Cardiac muscle cell (in vitro differentiated cells and primary cell): ENCODE measurements around the gene ITGB1BP1. TPM values are rescaled to one million over a fixed set of nuclear protein-coding genes. Genes with fewer than 3 reads are reported as not detected.

Experiments used
- DNase-seq, 2 donors: peaks; one replicate each; pipeline versions ENCODE4 v3.0.0 to v3.0.0-alpha.2; 2010 to 2017; ENCODE audit warnings: low read depth in 1 of 2, low spot score in 1 of 2
- H3K27ac ChIP-seq: fragments of 200-600 bp; sonication (generic); 2 replicates; pipeline ENCODE4 v1.5.1; 2016
- H3K27me3 ChIP-seq: fragments of 200-600 bp; sonication (generic); 2 replicates; pipeline ENCODE4 v1.6.0; 2016; ENCODE audit warnings: control low read depth
- H3K36me3 ChIP-seq: fragments of 200-600 bp; sonication (generic); 2 replicates; pipeline ENCODE4 v1.5.1; 2016; ENCODE audit warnings: control low read depth
- H3K4me1 ChIP-seq: fragments of 200-600 bp; sonication (generic); 2 replicates; pipeline ENCODE4 v1.8.1; 2017; ENCODE audit warnings: low read depth, mild to moderate bottlenecking, mixed run types
- H3K4me3 ChIP-seq: fragments of 200-600 bp; sonication (generic); 2 replicates; pipeline ENCODE4 v1.5.1; 2016; ENCODE audit warnings: mild to moderate bottlenecking
- H3K9me3 ChIP-seq: fragments of 200-600 bp; sonication (generic); 2 replicates; pipeline ENCODE4 v1.5.1; 2017; ENCODE audit warnings: low read depth, mild to moderate bottlenecking, control low read depth
- polyA plus RNA-seq: library from polyadenylated mRNA; unstranded; fragments of >200 nt; fragmentation: Nextera tagmentation; extraction: Ambion mirVana; gene quantifications from 2 replicates; pipeline ENCODE4 v1.2.1, GENCODE V29; 2016
- total RNA-seq: library from RNA; depleted of rRNA; stranded (reverse); fragments of >200 nt; gene quantifications from 2 replicates; pipeline ENCODE4 v1.2.3, GENCODE V29; 2016
- TF ChIP-seq, protein P1 (sequence below): IDR thresholded peaks from 2 replicates; pipeline ENCODE4 v1.5.1; 2012; ENCODE audit warnings: low read depth, mild to moderate bottlenecking, low read length

ITGB1BP1 gene
- total and polyA plus RNA-seq, 2 experiments from 2014 or later = 30.9 to 138 TPM

DNA sequence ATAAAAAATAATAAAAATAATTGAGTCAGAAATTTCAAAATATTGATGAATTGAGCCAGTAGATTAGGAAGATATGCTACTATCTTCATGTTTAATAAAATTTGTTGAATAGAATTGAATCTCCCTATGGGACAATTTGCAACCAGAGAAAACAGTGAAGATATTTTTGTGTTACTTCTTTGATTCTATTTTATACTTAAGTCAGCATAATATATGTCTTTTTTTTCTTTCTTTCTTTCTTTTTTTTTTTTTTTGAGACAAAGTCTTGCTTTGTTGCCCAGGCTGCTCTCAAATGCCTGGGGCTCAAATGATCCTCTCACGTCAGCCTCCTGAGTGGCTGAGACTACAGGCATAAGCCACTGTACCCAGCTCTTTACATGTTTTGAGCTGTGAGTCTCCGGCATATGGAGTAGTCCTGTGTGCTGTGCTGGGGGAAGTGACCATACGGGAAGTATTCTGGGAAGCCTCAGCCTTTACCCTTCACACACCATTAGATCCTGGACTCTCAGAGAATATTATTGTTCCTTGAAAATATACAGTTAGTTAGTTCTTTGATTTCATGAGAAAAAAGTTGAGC lies 37.2 kb upstream of the ITGB1BP1 start:
- no peak for DNase-seq
- no peaks in the 10 kb centered on the region for H3K27me3 ChIP-seq
- no peak overlapping the region for H3K4me3 ChIP-seq
- no peaks in the 10 kb centered on the region for H3K4me1 ChIP-seq
- TF ChIP-seq, protein P1, sequence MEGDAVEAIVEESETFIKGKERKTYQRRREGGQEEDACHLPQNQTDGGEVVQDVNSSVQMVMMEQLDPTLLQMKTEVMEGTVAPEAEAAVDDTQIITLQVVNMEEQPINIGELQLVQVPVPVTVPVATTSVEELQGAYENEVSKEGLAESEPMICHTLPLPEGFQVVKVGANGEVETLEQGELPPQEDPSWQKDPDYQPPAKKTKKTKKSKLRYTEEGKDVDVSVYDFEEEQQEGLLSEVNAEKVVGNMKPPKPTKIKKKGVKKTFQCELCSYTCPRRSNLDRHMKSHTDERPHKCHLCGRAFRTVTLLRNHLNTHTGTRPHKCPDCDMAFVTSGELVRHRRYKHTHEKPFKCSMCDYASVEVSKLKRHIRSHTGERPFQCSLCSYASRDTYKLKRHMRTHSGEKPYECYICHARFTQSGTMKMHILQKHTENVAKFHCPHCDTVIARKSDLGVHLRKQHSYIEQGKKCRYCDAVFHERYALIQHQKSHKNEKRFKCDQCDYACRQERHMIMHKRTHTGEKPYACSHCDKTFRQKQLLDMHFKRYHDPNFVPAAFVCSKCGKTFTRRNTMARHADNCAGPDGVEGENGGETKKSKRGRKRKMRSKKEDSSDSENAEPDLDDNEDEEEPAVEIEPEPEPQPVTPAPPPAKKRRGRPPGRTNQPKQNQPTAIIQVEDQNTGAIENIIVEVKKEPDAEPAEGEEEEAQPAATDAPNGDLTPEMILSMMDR = no peak
- H3K27ac ChIP-seq = no peak overlapping the region
- no peaks in the 10 kb centered on the region for H3K9me3 ChIP-seq
- H3K36me3 ChIP-seq = peaks cover 19% of the 10 kb centered on the region

DNA sequence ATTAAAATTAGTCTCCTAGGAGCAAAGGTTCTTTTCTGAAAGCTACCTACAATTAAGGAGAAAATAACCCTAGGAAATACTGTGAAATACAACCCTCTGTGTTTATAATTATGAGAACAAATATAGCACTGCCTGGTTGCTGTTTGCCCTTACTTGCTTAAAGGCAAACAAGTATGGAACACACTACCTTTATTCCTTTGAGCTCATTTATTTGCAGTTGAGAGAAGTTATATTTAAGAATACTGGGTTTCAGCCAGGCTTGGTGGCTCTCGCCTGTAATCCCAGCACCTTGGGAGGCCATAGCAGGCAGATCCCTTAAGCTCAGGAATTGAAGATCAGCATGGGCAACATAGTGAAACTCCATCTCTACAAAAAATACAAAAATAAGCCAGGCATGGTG lies 27.9 kb upstream of the ITGB1BP1 start:
- Histone ChIP-seq H3K27me3 (no peaks in the 10 kb centered on the region), H3K4me1 (no peaks in the 10 kb centered on the region), H3K27ac (no peak overlapping the region), H3K36me3 (peaks cover 45% of the 10 kb centered on the region), H3K9me3 (no peaks in the 10 kb centered on the region), H3K4me3 (no peak overlapping the region)
- DNase-seq = no peak
- TF ChIP-seq, protein P1 = no peak

DNA sequence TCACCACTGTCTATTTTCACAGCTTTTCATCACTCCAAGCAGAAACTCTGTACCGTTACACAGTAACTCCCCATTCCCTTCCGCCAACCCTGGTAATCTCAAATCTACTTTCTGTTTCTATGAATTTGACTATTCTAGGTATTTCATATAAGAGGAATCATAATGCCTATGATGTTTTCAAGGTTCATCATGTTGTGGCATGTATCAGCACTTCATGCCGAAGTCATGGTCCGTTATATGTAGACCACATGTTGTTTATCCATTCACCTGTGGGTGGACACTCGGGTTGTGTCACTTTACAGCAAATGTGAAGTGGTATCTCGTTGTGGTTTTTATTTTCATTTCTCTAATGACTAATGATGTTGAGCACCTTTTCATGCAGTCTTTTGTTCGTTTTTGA lies 21.8 kb upstream of the ITGB1BP1 start:
- no peak for DNase-seq
- Histone ChIP-seq H3K4me3 (no peak overlapping the region), H3K9me3 (no peaks in the 10 kb centered on the region), H3K27me3 (no peaks in the 10 kb centered on the region), H3K27ac (no peak overlapping the region), H3K36me3 (peaks cover 58% of the 10 kb centered on the region), H3K4me1 (no peaks in the 10 kb centered on the region)
- TF ChIP-seq, protein P1 = no peak

DNA sequence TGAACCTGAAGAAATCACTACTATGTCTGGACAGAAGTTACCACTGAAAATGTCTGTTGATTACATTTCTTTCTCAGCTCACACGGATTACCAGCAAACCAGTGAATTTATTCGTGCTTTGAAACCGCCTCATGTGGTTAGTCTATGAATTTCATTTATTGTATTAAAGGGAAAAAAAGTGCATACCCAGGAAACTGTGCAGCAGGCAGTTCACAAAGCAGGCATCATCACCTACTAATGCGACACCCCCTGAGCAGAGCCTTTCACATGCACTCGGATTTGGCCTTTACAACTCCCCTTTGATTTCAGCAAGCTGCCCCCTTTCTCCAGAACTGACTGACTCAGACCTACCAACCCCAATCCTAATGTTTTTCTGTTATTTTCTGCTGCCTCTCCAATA lies 20.2 kb upstream of the ITGB1BP1 start:
- peaks cover 55% of the 10 kb centered on the region for H3K36me3 ChIP-seq
- no peaks in the 10 kb centered on the region for H3K4me1 ChIP-seq
- no peaks in the 10 kb centered on the region for H3K27me3 ChIP-seq
- no peak overlapping the region for H3K27ac ChIP-seq
- TF ChIP-seq, protein P1 = no peak
- DNase-seq = no peak
- no peak overlapping the region for H3K4me3 ChIP-seq
- no peaks in the 10 kb centered on the region for H3K9me3 ChIP-seq

DNA sequence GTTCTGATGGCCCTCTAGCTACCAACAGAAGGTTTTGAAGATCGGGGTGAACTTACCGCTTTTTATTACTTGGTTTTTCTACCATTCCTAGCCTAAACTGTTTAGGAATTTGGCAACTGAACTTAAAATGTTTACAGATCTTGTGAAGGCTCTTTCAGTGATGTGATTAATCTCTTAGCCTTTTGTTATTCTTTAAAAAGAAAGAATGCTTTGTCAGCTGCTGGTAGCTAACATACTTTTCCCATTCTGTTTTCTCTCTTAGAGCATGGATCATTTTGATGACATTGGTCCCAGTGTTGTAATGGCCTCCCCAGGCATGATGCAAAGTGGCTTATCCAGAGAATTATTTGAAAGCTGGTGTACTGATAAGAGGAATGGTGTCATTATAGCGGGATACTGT lies 18.2 kb upstream of the ITGB1BP1 start:
- no peak for DNase-seq
- Histone ChIP-seq H3K27me3 (no peaks in the 10 kb centered on the region), H3K4me3 (no peak overlapping the region), H3K36me3 (peaks cover 63% of the 10 kb centered on the region), H3K27ac (no peak overlapping the region), H3K9me3 (no peaks in the 10 kb centered on the region), H3K4me1 (no peaks in the 10 kb centered on the region)
- TF ChIP-seq, protein P1 = no peak
